Stimulated activated CD4-positive, alpha-beta T cell treated with anti-CD3 and anti-CD28 coated beads, Interleukin-15, amount 100 ng/mL, for 48 hours (primary cell): Measurements from ENCODE around the gene PPP1R15A.
"Not testable (repeated sequence)": the region's sequence is repeated elsewhere in the genome, so short reads cannot be mapped to it uniquely, and the experiment has no call there.

Experiments
- DNase-seq, 2 donors: peaks; one replicate each; pipeline ENCODE4 v3.0.0-alpha.2; 2020; ENCODE audit warnings: low read depth in 2 of 2

PPP1R15A gene

DNA sequence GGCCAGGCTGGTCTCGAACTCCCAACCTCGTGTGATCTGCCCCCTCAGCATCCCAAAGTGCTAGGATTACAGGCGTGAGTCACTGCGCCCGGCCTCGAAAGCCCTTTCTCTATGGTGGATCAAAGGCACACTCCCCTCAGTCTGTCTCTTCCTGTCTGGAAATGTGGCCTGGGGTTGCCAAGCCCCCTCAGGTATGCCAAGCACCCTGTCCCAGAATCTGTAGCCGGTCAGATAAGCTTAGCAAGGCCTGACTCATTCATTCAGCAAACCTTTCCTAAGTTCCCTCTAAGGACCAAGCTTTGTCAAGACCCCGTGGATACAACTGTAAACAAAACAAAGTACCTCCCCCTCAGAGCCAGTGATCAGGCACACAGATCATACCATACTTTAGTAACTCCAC is 42.0 kb downstream of the PPP1R15A start:
- no peak for DNase-seq

DNA sequence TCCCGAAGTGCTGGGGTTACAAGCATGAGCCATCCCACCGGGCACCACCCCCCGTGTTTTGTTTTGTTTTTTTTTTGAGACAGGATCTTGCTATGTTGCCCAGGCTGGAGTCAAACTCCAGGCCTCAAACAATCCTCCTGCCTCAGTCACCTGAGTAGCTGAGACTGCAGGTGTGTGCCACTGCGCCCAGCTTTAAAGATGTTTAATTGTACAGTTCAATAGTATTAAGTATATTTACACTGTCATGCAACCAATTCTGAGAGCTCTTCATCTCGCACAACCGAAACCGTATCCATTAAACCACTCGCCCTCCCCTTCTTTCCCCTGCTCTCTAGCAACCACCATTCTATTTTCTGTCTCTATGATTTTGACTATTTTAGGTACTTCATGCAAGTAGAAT is 43.5 kb downstream of the PPP1R15A start:
- no peak for DNase-seq

DNA sequence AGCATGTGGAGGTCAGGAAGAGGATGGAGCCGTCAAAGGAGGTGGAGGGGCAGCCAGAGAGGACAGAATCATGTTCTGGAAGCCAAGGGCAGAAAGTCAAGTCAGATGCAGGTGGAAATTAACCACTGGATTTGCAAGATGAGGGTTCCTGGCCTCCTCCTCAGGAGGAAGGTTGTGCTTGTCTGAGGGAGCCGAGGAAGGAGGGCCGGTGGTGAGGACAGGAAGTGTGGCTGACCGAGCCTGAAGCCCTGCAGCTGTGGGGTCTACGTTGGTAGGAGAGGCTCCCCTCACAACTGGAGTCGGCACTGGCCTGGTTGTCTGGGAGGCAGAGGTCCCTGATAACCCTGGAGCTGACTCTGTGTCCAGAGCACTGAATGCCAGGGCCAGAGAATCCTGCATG is 45.9 kb downstream of the PPP1R15A start:
- DNase-seq = no peak

DNA sequence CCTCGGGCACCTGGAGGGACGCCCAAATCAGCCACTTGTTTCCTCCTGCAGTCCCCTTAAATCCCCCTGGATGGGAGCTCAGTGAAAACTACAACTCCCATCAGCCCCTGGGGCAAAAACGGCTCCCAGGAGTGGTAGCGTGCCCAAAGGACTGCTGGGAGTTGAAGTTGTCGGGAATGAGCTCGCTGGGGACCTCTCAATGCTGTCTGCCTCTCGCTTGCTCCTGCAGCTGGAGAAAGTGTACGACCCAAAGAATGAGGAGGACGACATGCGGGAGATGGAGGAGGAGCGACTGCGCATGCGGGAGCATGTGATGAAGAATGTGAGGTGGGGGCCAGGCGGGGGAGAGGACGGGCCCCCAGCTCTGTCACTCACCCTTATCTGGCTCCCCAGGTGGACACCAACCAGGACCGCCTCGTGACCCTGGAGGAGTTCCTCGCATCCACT is 46.6 kb downstream of the PPP1R15A start:
- no peak for DNase-seq

DNA sequence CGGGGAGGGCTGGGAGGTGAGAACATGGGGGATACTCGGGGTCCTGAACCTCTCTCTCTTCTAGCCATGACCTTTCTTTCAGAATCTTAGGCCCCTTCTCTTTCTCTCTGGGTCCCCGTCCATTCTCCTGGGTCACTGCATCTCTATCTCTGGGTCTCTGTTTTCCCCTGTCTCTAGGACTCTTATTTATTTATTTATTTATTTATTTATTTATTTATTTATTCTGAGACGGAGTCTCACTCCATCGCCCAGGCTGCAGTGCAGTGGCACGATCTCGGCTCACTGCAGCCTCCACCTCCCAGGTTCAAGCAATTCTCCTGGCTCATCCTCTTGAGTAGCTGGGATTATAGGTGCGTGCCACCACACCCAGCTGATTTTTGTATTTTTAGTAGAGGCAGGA is 47.0 kb downstream of the PPP1R15A start:
- not testable (repeated sequence) for DNase-seq

DNA sequence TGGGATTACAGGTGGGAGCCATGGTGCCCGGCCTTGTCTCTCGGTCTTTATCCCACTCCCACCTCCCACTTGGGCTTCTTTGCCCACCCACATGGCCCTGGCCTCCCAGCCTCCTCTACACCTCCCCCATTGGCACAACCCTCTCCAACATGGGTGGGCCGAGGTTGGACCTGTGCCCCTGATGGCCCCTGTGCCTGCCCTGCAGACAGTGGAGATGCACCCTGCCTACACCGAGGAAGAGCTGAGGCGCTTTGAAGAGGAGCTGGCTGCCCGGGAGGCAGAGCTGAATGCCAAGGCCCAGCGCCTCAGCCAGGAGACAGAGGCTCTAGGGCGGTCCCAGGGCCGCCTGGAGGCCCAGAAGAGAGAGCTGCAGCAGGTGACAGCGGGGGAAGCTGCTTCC is 48.7 kb downstream of the PPP1R15A start:
- DNase-seq = no peak

DNA sequence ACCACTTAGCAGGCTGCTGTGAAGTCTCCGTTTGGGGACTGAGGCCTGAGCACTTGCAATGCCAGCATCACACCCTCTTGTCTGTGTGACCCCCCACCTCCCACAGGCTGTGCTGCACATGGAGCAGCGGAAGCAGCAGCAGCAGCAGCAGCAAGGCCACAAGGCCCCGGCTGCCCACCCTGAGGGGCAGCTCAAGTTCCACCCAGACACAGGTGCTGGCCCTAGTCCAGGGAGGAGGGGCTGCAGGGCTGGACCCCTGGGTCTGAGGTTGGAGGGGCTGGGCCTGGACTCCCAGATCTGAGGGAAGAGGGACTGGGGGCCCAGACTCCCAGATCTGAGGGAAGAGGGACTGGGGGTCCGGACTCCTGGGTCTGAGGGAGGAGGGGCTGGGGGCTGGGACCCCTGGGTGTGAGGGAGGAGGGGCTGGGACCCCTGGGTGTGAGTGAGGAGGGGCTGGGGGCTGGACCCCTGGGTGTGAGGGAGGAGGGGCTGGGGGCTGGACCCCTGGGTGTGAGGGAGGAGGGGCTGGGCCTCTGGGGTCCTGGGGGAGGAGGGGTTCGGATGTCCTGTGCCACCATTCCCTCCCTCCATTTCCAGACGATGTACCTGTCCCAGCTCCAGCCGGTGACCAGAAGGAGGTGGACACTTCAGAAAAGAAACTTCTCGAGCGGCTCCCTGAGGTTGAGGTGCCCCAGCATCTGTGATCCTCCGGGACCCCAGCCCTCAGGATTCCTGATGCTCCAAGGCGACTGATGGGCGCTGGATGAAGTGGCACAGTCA is 49.7 kb downstream of the PPP1R15A start:
- no peak for DNase-seq

DNA sequence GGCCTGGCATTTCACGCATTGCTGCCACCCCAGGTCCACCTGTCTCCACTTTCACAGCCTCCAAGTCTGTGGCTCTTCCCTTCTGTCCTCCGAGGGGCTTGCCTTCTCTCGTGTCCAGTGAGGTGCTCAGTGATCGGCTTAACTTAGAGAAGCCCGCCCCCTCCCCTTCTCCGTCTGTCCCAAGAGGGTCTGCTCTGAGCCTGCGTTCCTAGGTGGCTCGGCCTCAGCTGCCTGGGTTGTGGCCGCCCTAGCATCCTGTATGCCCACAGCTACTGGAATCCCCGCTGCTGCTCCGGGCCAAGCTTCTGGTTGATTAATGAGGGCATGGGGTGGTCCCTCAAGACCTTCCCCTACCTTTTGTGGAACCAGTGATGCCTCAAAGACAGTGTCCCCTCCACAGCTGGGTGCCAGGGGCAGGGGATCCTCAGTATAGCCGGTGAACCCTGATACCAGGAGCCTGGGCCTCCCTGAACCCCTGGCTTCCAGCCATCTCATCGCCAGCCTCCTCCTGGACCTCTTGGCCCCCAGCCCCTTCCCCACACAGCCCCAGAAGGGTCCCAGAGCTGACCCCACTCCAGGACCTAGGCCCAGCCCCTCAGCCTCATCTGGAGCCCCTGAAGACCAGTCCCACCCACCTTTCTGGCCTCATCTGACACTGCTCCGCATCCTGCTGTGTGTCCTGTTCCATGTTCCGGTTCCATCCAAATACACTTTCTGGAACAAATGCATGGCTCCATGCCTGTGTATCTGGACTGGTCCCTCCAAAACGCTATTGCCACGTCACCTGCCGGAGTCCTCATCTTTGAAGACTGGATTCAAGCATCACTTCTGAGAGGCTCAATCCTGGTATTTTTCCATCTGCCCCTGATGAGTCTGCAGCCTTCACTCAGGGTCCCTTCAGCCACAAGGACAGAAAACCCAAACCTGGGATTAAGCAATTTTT is 50.6 kb downstream of the PPP1R15A start:
- no peak for DNase-seq

DNA sequence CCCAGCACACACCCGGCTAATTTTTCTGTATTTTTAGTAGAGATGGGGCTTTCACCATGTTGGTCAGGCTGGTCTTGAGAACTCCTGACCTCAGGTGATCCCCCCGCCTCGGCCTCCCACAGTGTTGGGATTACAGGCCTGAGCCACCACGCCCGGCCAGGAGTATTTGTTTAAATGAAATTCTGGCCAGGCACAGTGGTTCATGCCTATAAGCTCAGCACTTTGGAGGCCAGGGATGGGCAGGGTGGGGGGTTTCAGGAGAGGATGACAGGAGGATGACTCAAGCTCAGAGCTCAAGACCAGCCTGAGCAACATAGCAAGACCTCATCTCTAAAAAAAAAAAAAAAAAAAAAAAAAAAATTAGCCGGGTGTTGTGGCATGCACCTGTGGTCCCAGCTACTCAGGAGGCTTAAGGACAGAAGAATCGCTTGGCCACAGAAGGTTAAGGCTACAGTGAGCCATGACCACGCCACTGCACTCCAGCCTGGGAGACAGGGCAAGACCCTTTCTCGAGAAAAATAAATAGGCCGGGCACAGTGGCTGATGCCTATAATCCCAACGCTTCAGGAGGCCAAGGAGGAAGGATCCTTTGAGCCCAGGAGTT is 53.1 kb downstream of the PPP1R15A start:
- no peak for DNase-seq
